Left lung (tissue), 10 donors: Measurements from ENCODE around the gene ADCYAP1. TPM values are rescaled to one million over a fixed set of nuclear protein-coding genes. Genes with fewer than 3 reads are reported as not detected.

ENCODE experiments used
- ATAC-seq: fragments of 200-7000 bp; cut with Tn5 transposase; one replicate; pipeline ENCODE4 v1.9.1; 2020; ENCODE audit warnings: moderate library complexity
- DNase-seq, 4 donors: peaks; one replicate each; pipeline ENCODE4 v3.0.0-alpha.2; 2013 to 2020
- H3K27ac ChIP-seq, 2 donors: fragments of 200-600 bp; sonication (generic) in 1 of 2; one replicate each; pipeline versions ENCODE4 v1.5.0 to v1.8.0; 2020 to 2021
- H3K27me3 ChIP-seq, 2 donors: fragments of 200-600 bp; sonication (generic) in 1 of 2; one replicate each; pipeline versions ENCODE4 v1.5.0 to v1.8.0; 2020 to 2021
- H3K36me3 ChIP-seq, 2 donors: fragments of 200-600 bp; sonication (generic) in 1 of 2; one replicate each; pipeline versions ENCODE4 v1.5.0 to v1.8.0; 2020 to 2021
- H3K4me1 ChIP-seq, 2 donors: fragments of 200-600 bp; one replicate each; pipeline ENCODE4 v1.8.0; 2021
- H3K4me3 ChIP-seq, 2 donors: fragments of 200-600 bp; sonication (generic) in 1 of 2; one replicate each; pipeline versions ENCODE4 v1.5.0 to v1.8.0; 2020 to 2021; ENCODE audit warnings: mild to moderate bottlenecking in 1 of 2
- H3K9me3 ChIP-seq, 2 donors: fragments of 200-600 bp; sonication (generic) in 1 of 2; one replicate each; pipeline versions ENCODE4 v1.5.0 to v1.8.0; 2020 to 2021
- CTCF ChIP-seq, 2 donors: fragments of 200-600 bp; sonication (generic) in 1 of 2; IDR thresholded peaks; one replicate each; pipeline versions ENCODE4 v1.5.0 to v1.8.0; 2021; ENCODE audit warnings: antibody characterized with exemption in 2 of 2
- intact Hi-C, 2 donors: fragments of 100-400 bp; cut with DNase I; formaldehyde crosslinking; loops; one replicate each; pipeline versions ENCODE4 v1.11.2 to v1.14.2; 2022
- polyA plus RNA-seq, 6 donors: library from polyadenylated mRNA; unstranded; fragments of 120-200 nt; gene quantifications; one replicate each; pipeline ENCODE4 v1.2.1, GENCODE V29; 2013; ENCODE audit not compliant: insufficient read length in 6 of 6
- total RNA-seq, 2 donors: library from RNA; stranded (reverse); fragmentation: NEBNext Ultra II Directional; extraction: Animal tissue kit (Norgen Biotek cat#: 25700); gene quantifications; one replicate each; pipeline ENCODE4 v1.2.1, GENCODE V29; 2021
- donor health status: DM: no; HTN: yes; CAD: no.
- donor health status: DM: no; HTN: no; CAD: no.

The ADCYAP1 gene
- total and polyA plus RNA-seq, 8 donors, result 0.07 to 0.19 (median 0.10) TPM; not detected in 2

DNA sequence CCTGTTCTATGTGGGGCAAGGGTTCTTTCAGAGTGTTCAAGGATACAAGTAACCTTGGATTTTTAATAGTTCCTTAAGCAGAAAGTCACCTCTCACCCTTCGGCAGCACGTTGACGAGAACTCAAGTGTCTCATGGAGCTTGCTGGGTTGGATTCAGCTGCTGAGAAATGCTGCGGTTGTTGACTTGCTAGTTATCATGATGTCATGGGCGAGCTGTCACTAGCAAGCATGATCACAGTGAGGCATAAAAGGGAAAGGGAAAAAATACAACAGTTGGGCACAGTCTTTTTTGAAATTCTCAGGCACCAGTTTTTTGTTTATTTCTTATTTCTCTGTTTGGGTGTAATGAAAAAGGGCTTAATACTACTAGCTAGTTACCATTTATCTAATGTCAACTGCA lies 53.2 kb downstream of the ADCYAP1 start:
- ATAC-seq (no peak), DNase-seq (no peak)
- H3K36me3 ChIP-seq, result no peaks in the 10 kb centered on the region
- no peak for TF ChIP-seq CTCF (IDR thresholded peaks at IDR 0.05)
- no peaks in the 10 kb centered on the region for H3K9me3 ChIP-seq
- peaks cover 0 to 19% of the 10 kb centered on the region in 2 donors for H3K27me3 ChIP-seq
- intact Hi-C loops, result loop anchor here in 1 of 2 donors (5.0 kb wide), 1 partner anchor 91 kb away; no protein-coding TSS in a partner anchor
- H3K27ac ChIP-seq, result no peak overlapping the region
- peaks cover 0 to 7% of the 10 kb centered on the region in 2 donors for H3K4me1 ChIP-seq
- no peak overlapping the region for H3K4me3 ChIP-seq

DNA sequence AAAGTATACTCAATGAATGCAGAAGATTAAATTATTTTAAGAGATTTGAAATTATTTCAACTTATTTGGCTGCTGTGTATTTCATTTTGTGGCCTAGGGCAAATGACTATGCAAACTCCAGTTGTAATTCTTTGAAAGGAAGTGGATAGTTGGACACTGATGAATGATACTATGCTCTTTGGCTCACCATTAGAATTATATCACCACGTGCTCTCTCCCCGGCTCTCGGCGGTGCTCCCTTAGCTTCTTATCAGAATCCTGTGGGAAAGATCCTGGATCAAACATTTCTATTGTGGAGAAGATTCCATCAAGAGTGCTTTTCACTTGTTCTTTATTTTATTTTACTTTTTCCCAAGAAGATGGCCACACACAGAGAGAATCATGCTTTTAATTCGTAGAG lies 55.2 kb downstream of the ADCYAP1 start:
- Histone ChIP-seq H3K4me3 (no peak overlapping the region), H3K36me3 (no peaks in the 10 kb centered on the region), H3K4me1 (peaks cover 0 to 7% of the 10 kb centered on the region in 2 donors), H3K27ac (no peak overlapping the region), H3K9me3 (no peaks in the 10 kb centered on the region), H3K27me3 (peaks cover 0 to 19% of the 10 kb centered on the region in 2 donors)
- ATAC-seq (no peak), DNase-seq (no peak)
- no peak for TF ChIP-seq CTCF (IDR thresholded peaks at IDR 0.05)
- intact Hi-C loops, result loop anchor here in 1 of 2 donors (5.0 kb wide), 1 partner anchor 93 kb away; no protein-coding TSS in a partner anchor

Other genes with a start within 250 kb of the ADCYAP1 start
- 10 to 100 TPM; 25.9 to 39.6 TPM for gene TYMS, start 247.2 kb upstream of the ADCYAP1 start, total RNA-seq
- gene TYMS, start 247.2 kb upstream of the ADCYAP1 start, polyA plus RNA-seq, result 100 to 1,000 TPM; 117 to 226 (median 151) TPM
- gene ENOSF1, start 192.2 kb upstream of the ADCYAP1 start, total RNA-seq, result 10 to 100 TPM; 72.7 to 96.7 TPM
- gene ENOSF1, start 192.2 kb upstream of the ADCYAP1 start, polyA plus RNA-seq, result 100 to 1,000 TPM in 5 of 6 donors, 10 to 100 TPM in 1; 91.9 to 136 (median 122) TPM
- 10 to 100 TPM; 36.9 to 41.9 TPM for gene YES1, start 92.6 kb upstream of the ADCYAP1 start, total RNA-seq
- gene YES1, start 92.6 kb upstream of the ADCYAP1 start, polyA plus RNA-seq, result 10 to 100 TPM; 55.4 to 69.9 (median 62.8) TPM